ENCODE results near the gene GNGT1. TPM values are rescaled to one million over a fixed set of nuclear protein-coding genes. Genes with fewer than 3 reads are reported as not detected.

Gene GNGT1
- polyA plus RNA-seq, 4 donors: not detected

DNA sequence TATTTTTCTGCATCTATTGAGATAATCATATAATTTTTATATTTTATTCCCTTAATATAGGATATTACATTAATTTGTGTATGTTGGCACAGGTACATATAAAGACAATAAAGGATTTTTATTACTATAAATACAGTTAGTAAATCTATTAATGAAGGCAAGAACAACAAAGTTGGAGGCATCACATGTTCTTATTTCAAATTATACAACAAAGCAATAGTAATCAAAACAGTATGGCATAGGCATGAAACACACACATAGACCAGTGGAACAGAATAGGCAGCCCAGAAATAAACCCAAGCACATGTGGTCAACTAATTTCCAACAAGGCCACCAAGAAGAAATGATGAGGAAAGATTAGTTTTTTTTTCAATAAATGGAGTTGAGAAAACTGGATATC lies 27.0 kb upstream of the GNGT1 start:
- FAIRE-seq: no peak
- H3K4me1 ChIP-seq (ENCODE audit: control insufficient read depth in 3 of 3, insufficient read depth in 2 of 3, low read depth in 1 of 3, low read length in 2 of 3): no peaks in the 10 kb centered on the region
- H3K4me3 ChIP-seq (ENCODE audit: low read depth in 1 of 3, low read length in 3 of 3): no peak overlapping the region
- no peaks in the 10 kb centered on the region for H3K9me3 ChIP-seq (ENCODE audit: control insufficient read depth in 2 of 2, insufficient read depth in 1 of 2, low read depth in 1 of 2, low read length in 1 of 2)
- H3K36me3 ChIP-seq (ENCODE audit: control insufficient read depth in 3 of 3, insufficient read depth in 2 of 3, low read depth in 1 of 3, low read length in 3 of 3): no peaks in the 10 kb centered on the region
- H3K27me3 ChIP-seq (ENCODE audit: control insufficient read depth in 3 of 3, insufficient read depth in 3 of 3, low read length in 3 of 3): no peaks in the 10 kb centered on the region
- no peak for DNase-seq
- no peak overlapping the region for H3K27ac ChIP-seq (ENCODE audit: low read depth in 1 of 3, low read length in 2 of 3)

DNA sequence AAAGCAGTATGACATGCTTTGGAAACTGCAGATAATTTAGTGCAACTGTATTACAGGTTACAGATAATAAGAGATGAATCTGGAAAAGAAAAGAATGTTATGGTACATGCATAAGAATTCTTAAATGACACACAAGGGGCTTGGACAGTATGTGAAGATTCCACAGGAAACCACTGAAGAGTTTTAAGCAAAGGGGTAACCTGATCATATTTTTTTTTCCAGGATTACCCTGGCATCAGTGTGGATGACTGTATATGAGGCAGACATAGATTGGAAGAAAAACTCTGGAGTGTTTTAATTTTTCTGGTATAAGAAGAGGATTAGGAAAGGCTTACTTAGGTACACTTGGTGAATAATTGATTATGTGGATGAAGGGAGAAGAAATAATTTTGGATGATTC lies 23.9 kb upstream of the GNGT1 start:
- H3K27me3 ChIP-seq (ENCODE audit: control insufficient read depth in 3 of 3, insufficient read depth in 3 of 3, low read length in 3 of 3): peaks cover 0 to 2% (median 0%) of the 10 kb centered on the region in 3 donors
- no peaks in the 10 kb centered on the region for H3K36me3 ChIP-seq (ENCODE audit: control insufficient read depth in 3 of 3, insufficient read depth in 2 of 3, low read depth in 1 of 3, low read length in 3 of 3)
- DNase-seq: no peak
- no peak overlapping the region for H3K4me3 ChIP-seq (ENCODE audit: low read depth in 1 of 3, low read length in 3 of 3)
- H3K27ac ChIP-seq (ENCODE audit: low read depth in 1 of 3, low read length in 2 of 3): no peak overlapping the region
- H3K4me1 ChIP-seq (ENCODE audit: control insufficient read depth in 3 of 3, insufficient read depth in 2 of 3, low read depth in 1 of 3, low read length in 2 of 3): no peaks in the 10 kb centered on the region
- no peaks in the 10 kb centered on the region for H3K9me3 ChIP-seq (ENCODE audit: control insufficient read depth in 2 of 2, insufficient read depth in 1 of 2, low read depth in 1 of 2, low read length in 1 of 2)
- FAIRE-seq: no peak

DNA sequence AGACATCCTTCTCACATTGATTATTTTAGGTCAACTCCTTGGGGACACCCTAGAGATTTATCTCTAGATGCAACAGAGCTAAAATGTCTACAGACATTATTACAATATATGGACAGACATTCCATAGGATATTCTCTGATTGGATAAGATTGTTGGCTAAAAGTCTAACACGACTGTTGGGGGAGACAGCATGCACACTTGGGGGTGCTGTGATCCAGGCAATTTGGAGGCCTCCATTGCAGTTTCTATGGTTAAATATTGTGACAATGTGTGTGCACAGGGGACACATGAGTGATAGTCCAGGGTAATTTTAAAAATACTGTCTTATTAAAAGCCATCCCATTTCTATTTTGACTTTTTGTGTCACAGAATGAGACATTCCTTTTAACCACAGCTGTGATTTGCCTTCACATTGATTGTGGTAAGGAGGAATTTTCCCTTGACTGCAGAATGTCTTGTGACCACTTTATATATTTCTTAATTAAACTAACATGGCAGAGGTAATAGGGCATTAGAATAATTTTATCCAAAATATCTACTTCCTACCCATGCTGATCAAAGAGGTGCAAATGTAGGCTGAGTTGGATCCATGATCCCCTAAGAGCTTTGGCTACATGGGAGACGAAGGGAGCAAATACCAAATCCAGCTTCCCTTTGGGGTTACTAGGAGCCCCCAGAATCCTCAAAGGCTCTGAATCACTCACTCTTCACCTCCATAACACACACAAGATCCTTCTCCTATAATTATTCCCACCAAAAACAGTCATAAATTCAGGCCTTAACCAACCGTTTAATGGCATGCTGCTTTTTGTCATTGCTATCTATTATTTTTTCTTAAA lies 23.1 kb upstream of the GNGT1 start:
- no peak for FAIRE-seq
- 73 to 83% (median 79%) methylated on average over 3 of the region's 3 CpGs for WGBS, 3 donors
- no peaks in the 10 kb centered on the region for H3K9me3 ChIP-seq (ENCODE audit: control insufficient read depth in 2 of 2, insufficient read depth in 1 of 2, low read depth in 1 of 2, low read length in 1 of 2)
- no peak for DNase-seq
- no peaks in the 10 kb centered on the region for H3K4me1 ChIP-seq (ENCODE audit: control insufficient read depth in 3 of 3, insufficient read depth in 2 of 3, low read depth in 1 of 3, low read length in 2 of 3)
- H3K4me3 ChIP-seq (ENCODE audit: low read depth in 1 of 3, low read length in 3 of 3): no peak overlapping the region
- H3K27me3 ChIP-seq (ENCODE audit: control insufficient read depth in 3 of 3, insufficient read depth in 3 of 3, low read length in 3 of 3): peaks cover 0 to 2% (median 0%) of the 10 kb centered on the region in 3 donors
- no peak overlapping the region for H3K27ac ChIP-seq (ENCODE audit: low read depth in 1 of 3, low read length in 2 of 3)
- H3K36me3 ChIP-seq (ENCODE audit: control insufficient read depth in 3 of 3, insufficient read depth in 2 of 3, low read depth in 1 of 3, low read length in 3 of 3): no peaks in the 10 kb centered on the region

DNA sequence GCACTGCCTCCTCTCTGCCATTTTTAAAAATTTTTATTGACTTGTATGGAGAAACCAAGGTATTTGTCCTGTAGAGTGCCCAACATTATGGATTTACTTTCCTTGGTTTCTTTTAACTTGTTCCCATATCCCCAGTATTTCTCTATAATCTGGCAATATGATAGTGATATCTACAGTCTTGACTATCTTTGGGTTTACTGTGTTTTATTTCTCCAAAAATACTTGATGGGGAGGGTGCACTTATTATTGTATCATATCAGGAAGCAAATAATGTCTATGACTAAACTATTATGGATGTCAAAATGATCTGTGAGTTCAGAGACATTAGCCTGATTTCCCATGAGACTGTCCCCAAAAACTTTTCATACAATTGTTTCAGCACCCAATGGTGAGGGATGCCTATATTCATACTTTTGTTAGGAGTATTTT lies 22.4 kb upstream of the GNGT1 start:
- H3K4me3 ChIP-seq (ENCODE audit: low read depth in 1 of 3, low read length in 3 of 3): no peak overlapping the region
- H3K27ac ChIP-seq (ENCODE audit: low read depth in 1 of 3, low read length in 2 of 3): no peak overlapping the region
- no peak for DNase-seq
- no peaks in the 10 kb centered on the region for H3K36me3 ChIP-seq (ENCODE audit: control insufficient read depth in 3 of 3, insufficient read depth in 2 of 3, low read depth in 1 of 3, low read length in 3 of 3)
- no peak for FAIRE-seq
- H3K4me1 ChIP-seq (ENCODE audit: control insufficient read depth in 3 of 3, insufficient read depth in 2 of 3, low read depth in 1 of 3, low read length in 2 of 3): no peaks in the 10 kb centered on the region
- H3K27me3 ChIP-seq (ENCODE audit: control insufficient read depth in 3 of 3, insufficient read depth in 3 of 3, low read length in 3 of 3): peaks cover 0 to 3% (median 0%) of the 10 kb centered on the region in 3 donors
- H3K9me3 ChIP-seq (ENCODE audit: control insufficient read depth in 2 of 2, insufficient read depth in 1 of 2, low read depth in 1 of 2, low read length in 1 of 2): no peaks in the 10 kb centered on the region

DNA sequence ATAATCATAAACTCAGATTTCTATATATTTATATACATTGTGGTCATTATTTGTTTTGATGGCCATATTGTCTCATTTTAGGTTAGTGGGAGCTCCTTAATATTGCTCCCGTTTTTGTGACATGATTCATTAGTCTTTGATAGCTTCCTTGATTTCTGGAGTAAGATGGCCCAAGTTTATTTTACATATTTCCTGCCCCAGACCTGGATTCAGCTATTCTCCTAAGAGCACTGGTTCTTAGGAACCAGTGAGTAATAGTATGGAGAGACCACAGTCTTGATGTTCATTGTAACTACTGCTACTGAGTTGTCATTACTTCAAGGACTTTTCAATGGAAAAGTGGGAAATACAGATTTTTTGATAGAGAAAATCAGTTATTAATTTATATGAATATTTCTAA lies 21.8 kb upstream of the GNGT1 start:
- Histone ChIP-seq H3K36me3 (ENCODE audit: control insufficient read depth in 3 of 3, insufficient read depth in 2 of 3, low read depth in 1 of 3, low read length in 3 of 3) (no peaks in the 10 kb centered on the region), H3K4me3 (ENCODE audit: low read depth in 1 of 3, low read length in 3 of 3) (no peak overlapping the region), H3K27ac (ENCODE audit: low read depth in 1 of 3, low read length in 2 of 3) (no peak overlapping the region), H3K27me3 (ENCODE audit: control insufficient read depth in 3 of 3, insufficient read depth in 3 of 3, low read length in 3 of 3) (peaks cover 0 to 5% (median 0%) of the 10 kb centered on the region in 3 donors), H3K4me1 (ENCODE audit: control insufficient read depth in 3 of 3, insufficient read depth in 2 of 3, low read depth in 1 of 3, low read length in 2 of 3) (no peaks in the 10 kb centered on the region), H3K9me3 (ENCODE audit: control insufficient read depth in 2 of 2, insufficient read depth in 1 of 2, low read depth in 1 of 2, low read length in 1 of 2) (no peaks in the 10 kb centered on the region)
- 68 to 82% (median 77%) methylated on average over 1 of the region's 1 CpG for WGBS, 3 donors
- no peak for DNase-seq
- FAIRE-seq: no peak

DNA sequence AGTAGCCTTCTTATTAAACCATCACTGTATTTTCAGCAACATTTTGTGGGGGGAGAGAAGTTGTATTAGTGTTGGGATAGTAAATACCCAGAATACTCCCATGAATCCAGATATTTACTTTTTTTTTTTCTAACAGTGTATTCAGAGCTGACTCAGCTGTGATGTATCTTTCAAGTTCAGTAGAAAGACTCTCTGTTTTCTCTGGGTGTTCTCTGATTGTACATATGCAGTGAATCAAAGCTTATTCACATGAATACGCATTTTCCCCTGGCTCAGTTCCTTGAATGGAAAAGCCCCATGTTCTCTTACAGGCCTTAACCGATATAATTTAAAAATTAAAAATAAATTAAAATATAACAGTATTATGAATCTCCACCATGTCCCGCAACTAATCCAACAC lies 17.1 kb upstream of the GNGT1 start:
- Histone ChIP-seq H3K27ac (ENCODE audit: low read depth in 1 of 3, low read length in 2 of 3) (no peak overlapping the region), H3K27me3 (ENCODE audit: control insufficient read depth in 3 of 3, insufficient read depth in 3 of 3, low read length in 3 of 3) (peaks cover 3 to 26% (median 3%) of the 10 kb centered on the region in 3 donors), H3K9me3 (ENCODE audit: control insufficient read depth in 2 of 2, insufficient read depth in 1 of 2, low read depth in 1 of 2, low read length in 1 of 2) (no peaks in the 10 kb centered on the region), H3K4me3 (ENCODE audit: low read depth in 1 of 3, low read length in 3 of 3) (no peak overlapping the region), H3K4me1 (ENCODE audit: control insufficient read depth in 3 of 3, insufficient read depth in 2 of 3, low read depth in 1 of 3, low read length in 2 of 3) (peaks cover 0 to 5% (median 0%) of the 10 kb centered on the region in 3 donors), H3K36me3 (ENCODE audit: control insufficient read depth in 3 of 3, insufficient read depth in 2 of 3, low read depth in 1 of 3, low read length in 3 of 3) (no peaks in the 10 kb centered on the region)
- FAIRE-seq: no peak
- 85 to 90% (median 87%) methylated on average over 3 of the region's 3 CpGs for WGBS, 3 donors
- DNase-seq: no peak

DNA sequence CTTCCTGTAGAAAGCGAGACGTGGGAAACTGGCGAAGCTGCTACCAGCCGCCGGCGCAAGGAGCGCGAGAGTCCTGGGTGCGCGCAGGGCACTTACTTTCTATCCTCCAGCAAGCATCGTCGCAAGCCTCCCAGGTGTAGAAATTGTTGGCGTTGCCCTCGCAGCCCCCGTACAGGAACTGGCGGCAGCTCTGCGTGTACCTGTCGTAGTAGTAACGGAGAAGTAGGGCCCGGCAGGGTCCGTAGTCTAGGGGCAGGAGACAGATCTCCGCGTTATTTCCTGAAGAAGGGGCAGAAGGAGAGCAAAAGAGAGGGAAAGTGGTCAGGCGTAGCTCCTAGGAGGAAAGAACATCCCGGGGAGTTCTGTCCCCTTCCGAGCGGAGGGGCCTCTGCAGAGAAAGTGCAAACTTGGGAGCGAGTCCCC lies 16.3 kb upstream of the GNGT1 start:
- peak in 1 of 2 donors; percentile 63 for DNase-seq
- no peak for FAIRE-seq
- Histone ChIP-seq H3K27ac (ENCODE audit: low read depth in 1 of 3, low read length in 2 of 3) (no peak overlapping the region), H3K36me3 (ENCODE audit: control insufficient read depth in 3 of 3, insufficient read depth in 2 of 3, low read depth in 1 of 3, low read length in 3 of 3) (no peaks in the 10 kb centered on the region), H3K27me3 (ENCODE audit: control insufficient read depth in 3 of 3, insufficient read depth in 3 of 3, low read length in 3 of 3) (peaks cover 3 to 26% (median 3%) of the 10 kb centered on the region in 3 donors), H3K9me3 (ENCODE audit: control insufficient read depth in 2 of 2, insufficient read depth in 1 of 2, low read depth in 1 of 2, low read length in 1 of 2) (no peaks in the 10 kb centered on the region), H3K4me1 (ENCODE audit: control insufficient read depth in 3 of 3, insufficient read depth in 2 of 3, low read depth in 1 of 3, low read length in 2 of 3) (peaks cover 0 to 10% (median 0%) of the 10 kb centered on the region in 3 donors), H3K4me3 (ENCODE audit: low read depth in 1 of 3, low read length in 3 of 3) (peak overlapping the region in 2 of 3 donors; percentile 22 to 54)
- 1 to 5% (median 4%) methylated on average over 28 of the region's 28 CpGs for WGBS, 3 donors

DNA sequence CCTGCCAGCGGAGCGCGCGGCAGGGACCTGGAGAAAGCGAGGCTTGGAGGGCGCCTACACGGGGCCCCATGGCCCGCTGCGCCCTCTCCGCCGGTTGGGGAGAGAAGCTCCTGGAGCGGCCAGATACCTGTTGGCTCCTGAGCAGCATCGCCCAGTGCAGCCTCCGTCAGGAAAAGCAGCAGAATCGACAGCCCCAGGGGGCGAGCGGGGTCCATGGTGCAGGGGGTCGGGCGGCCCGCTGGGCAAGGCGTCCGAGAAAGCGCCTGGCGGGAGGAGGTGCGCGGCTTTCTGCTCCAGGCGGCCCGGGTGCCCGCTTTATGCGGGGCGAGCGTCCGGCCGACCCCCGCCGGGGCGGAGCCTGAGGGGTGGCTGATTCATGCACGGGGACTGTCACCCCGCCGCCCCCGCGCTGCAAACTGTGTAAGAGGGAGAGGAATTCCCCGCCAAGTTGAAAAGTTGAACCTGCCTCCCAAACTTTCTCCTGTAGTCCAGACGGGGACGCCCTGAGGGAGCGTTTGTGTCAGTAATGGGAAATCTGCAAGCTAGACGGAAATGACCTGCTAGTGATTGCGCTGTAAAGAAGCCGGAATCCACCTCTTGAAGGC lies 15.8 kb upstream of the GNGT1 start, which contains the start of gene TFPI2:
Gene TFPI2, minus strand, starts transcription at position 290 of the 605 bp plus-strand sequence. Its CDS starts 75 bp downstream, at position 215.
- WGBS, 3 donors: 2 to 6% (median 5%) methylated on average over 45 to 49 of the region's 49 CpGs
- Histone ChIP-seq H3K27ac (ENCODE audit: low read depth in 1 of 3, low read length in 2 of 3) (no peak within 1 kb of the TSS), H3K9me3 (ENCODE audit: control insufficient read depth in 2 of 2, insufficient read depth in 1 of 2, low read depth in 1 of 2, low read length in 1 of 2) (no peaks in the 10 kb centered on the region), H3K36me3 (ENCODE audit: control insufficient read depth in 3 of 3, insufficient read depth in 2 of 3, low read depth in 1 of 3, low read length in 3 of 3) (no peaks in the 10 kb centered on the region), H3K27me3 (ENCODE audit: control insufficient read depth in 3 of 3, insufficient read depth in 3 of 3, low read length in 3 of 3) (peaks cover 3 to 26% (median 3%) of the 10 kb centered on the region in 3 donors), H3K4me3 (ENCODE audit: low read depth in 1 of 3, low read length in 3 of 3) (peak within 1 kb of the TSS in 2 of 3 donors; percentile 22 to 54), H3K4me1 (ENCODE audit: control insufficient read depth in 3 of 3, insufficient read depth in 2 of 3, low read depth in 1 of 3, low read length in 2 of 3) (peaks cover 0 to 14% (median 0%) of the 10 kb centered on the region in 3 donors)
- FAIRE-seq (no peak), DNase-seq (peak in 1 of 2 donors; percentile 46)
